GM13977 (cell line): ENCODE measurements around the gene NPAS3.

ENCODE experiments used
- DNase-seq: peaks from one replicate; pipeline ENCODE4 v3.0.0; 2012; ENCODE audit warnings: low spot score
- CTCF ChIP-seq: IDR thresholded peaks from 2 replicates; pipeline ENCODE4 v1.5.1; 2012; ENCODE audit warnings: mild to moderate bottlenecking, control low read depth; ENCODE audit not compliant: insufficient read depth; ENCODE audit errors: extremely low read depth, missing control alignments
- in situ Hi-C: fragments of 300-500 bp; cut with MboI; formaldehyde crosslinking; loops from one replicate; pipeline ENCODE4 v1.12.0; 2022; ENCODE audit warnings: low sequenced_read_pairs, low pct_unique_long_range_greater_than_20kb, mixed read lengths, inconsistent platforms; ENCODE audit not compliant: unreplicated experiment

NPAS3 gene

GRCh38 chr14:33207467-33208017, 268.9 kb downstream of the NPAS3 start:
- TF ChIP-seq CTCF = no peak
- in situ Hi-C loops = no loop called here
- no peak for DNase-seq

GRCh38 chr14:33210311-33210710, 271.6 kb downstream of the NPAS3 start:
- no peak for TF ChIP-seq CTCF

GRCh38 chr14:33218026-33218425, 279.3 kb downstream of the NPAS3 start:
- no peak for TF ChIP-seq CTCF
- in situ Hi-C loops = no loop called here
- no peak for DNase-seq

More at GRCh38 chr14:33210311-33210710, 271.6 kb downstream of the NPAS3 start:
- no peak for DNase-seq
- in situ Hi-C loops = no loop called here

DNA sequence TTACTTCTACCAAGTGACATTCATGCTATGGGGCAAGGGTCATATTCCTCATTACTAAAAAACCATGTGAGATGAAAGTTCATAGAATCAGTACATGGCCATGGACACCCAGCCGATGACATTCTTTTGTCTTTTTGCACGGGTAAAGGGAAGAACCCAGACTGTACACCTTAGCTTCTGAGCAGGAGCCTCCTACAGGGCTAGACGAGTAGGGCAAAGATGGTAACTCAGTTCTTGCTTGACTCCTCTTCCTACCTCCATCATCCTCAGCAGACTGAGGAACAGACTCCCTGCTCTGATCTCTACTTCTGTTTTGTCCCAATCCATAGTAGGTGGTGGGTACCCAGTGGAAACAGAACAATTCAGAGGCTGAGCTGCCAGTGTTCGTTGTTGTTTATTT, 281.3 kb downstream of the NPAS3 start:
- no peak for TF ChIP-seq CTCF
- in situ Hi-C loops = no loop called here
- no peak for DNase-seq

GRCh38 chr14:33229269-33229929, 290.7 kb downstream of the NPAS3 start:
- TF ChIP-seq CTCF = no peak
- in situ Hi-C loops = no loop called here
- no peak for DNase-seq

- in situ Hi-C loops = no loop called here
These were observed 291.3 kb downstream of the NPAS3 start for GRCh38 chr14:33230021-33230420.

More at GRCh38 chr14:33230021-33230420, 291.3 kb downstream of the NPAS3 start:
- no peak for TF ChIP-seq CTCF
- DNase-seq = no peak
